Fibroblast of mammary gland (primary cell): ENCODE data around the gene TSPAN12.
A peak's percentile ranks its signal among the peaks of the same experiment; 100 is the strongest.

Source experiments
- DNase-seq: peaks from one replicate; pipeline ENCODE4 v3.0.0-alpha.2; 2010; ENCODE audit warnings: low read depth
- H3K4me3 ChIP-seq: 2 replicates; pipeline ENCODE4 v1.5.1; 2011; ENCODE audit warnings: low read depth, mild to moderate bottlenecking, low read length, moderate library complexity; ENCODE audit not compliant: control insufficient read depth
- TF ChIP-seq, protein P1 (sequence below): conservative IDR thresholded peaks from 2 replicates; pipeline ENCODE4 v1.5.1; 2011; ENCODE audit warnings: low read depth, low read length, inconsistent platforms; ENCODE audit not compliant: control insufficient read depth, insufficient read depth

TSPAN12 gene

DNA sequence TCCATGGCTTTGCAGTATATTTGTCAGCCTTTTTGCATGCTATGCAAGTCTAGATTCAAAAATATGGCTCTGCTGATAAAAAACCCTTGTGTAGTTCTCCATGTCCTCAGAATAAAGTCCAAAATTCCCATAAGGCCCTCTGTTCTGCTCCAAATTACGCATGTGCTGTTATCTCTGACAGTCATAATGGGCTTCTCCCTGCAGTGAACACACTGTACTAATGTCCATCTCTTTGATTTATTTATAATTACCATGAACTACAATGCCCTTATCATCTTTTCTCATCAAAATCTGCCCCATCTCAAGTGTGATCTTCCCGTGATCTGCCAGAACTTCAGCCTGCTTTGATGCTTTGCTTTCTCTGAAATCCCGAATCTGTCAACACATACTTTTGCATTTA lies 87.7 kb downstream of the TSPAN12 start:
- TF ChIP-seq, protein P1, sequence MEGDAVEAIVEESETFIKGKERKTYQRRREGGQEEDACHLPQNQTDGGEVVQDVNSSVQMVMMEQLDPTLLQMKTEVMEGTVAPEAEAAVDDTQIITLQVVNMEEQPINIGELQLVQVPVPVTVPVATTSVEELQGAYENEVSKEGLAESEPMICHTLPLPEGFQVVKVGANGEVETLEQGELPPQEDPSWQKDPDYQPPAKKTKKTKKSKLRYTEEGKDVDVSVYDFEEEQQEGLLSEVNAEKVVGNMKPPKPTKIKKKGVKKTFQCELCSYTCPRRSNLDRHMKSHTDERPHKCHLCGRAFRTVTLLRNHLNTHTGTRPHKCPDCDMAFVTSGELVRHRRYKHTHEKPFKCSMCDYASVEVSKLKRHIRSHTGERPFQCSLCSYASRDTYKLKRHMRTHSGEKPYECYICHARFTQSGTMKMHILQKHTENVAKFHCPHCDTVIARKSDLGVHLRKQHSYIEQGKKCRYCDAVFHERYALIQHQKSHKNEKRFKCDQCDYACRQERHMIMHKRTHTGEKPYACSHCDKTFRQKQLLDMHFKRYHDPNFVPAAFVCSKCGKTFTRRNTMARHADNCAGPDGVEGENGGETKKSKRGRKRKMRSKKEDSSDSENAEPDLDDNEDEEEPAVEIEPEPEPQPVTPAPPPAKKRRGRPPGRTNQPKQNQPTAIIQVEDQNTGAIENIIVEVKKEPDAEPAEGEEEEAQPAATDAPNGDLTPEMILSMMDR = no peak
- no peak for DNase-seq

DNA sequence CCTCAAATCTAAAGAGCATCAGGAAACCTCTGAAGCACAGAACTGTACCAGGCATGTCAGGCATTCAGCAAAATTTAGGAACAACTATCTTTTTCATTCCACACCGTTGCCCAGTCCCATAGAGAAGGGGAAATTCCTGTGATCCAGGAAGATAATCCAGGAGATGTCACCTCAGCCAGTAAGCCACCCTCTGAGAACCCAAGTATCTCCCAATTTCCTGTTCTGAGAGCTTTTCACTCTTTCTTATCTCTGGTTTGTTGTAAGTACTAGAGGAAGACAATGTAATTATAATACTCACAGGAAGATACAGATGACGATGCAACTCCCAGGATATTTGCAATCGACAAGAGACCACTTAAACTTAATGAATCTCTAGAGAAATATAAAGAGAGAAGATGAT lies 97.1 kb downstream of the TSPAN12 start:
- H3K4me3 ChIP-seq = no peak overlapping the region
- no peak for DNase-seq
- TF ChIP-seq, protein P1 = no peak

More for the DNA sequence above, 87.7 kb downstream of the TSPAN12 start:
- H3K4me3 ChIP-seq = no peak overlapping the region

DNA sequence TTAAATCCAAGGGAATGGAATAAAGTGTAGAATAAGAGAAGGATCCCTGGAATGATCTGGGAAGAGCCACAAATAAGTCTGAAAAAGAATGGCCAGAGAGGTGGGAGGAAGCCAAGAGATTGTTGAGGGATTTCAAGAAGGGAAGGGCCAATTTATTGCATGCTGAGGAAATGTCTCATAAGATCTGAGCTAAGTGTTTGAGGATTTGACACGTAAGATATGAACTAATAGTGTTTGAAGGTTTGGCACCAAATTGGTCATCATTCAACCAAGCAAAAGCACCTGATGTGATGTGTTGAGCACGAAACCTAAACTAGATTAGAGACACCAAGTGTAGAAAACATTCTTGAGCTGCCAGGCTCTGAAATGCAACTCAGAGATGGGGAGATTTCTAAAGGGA lies 97.9 kb downstream of the TSPAN12 start:
- TF ChIP-seq, protein P1 = no peak
- DNase-seq = no peak

DNA sequence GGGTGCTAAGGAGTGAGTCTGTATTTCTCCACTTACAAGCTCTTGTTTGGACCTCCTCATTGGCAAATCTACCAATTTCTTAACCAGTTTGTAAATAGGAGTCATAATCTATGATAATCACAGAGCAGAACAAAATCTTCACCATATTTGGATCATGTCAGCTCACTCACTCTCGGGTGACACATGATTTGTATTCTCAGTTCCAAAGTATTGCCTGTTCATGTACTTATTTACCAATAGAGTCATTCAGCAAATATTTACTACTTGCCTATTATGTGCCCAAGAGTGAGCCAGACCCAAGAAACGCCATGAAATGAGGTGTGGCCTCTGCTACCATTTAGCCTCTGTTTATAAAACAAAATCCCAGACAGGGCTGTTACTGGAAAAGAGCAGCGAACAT lies 114.8 kb downstream of the TSPAN12 start:
- TF ChIP-seq, protein P1 = no peak
- no peak overlapping the region for H3K4me3 ChIP-seq
- no peak for DNase-seq

More for the DNA sequence above, 97.9 kb downstream of the TSPAN12 start:
- no peak overlapping the region for H3K4me3 ChIP-seq

DNA sequence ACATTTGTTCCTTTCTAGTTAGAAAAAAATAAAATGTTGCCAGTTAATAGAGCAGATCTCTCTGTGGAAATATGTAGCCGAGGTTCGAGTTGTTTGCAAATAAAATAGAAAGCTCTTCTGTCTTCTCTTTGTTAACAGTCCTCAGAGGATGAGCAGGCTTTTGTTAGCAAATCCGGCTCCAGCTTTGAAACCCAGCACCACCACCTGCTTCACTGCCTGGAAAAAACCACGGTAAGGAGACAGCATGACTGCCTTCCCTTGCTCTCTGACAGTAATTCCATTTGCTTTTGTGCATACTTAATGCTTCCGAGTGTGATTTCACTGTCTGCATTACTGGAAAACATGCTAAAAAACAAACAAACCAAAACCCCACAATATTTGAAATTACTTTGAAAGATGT lies 115.6 kb downstream of the TSPAN12 start:
- no peak for DNase-seq
- TF ChIP-seq, protein P1 = no peak
- H3K4me3 ChIP-seq = no peak overlapping the region

DNA sequence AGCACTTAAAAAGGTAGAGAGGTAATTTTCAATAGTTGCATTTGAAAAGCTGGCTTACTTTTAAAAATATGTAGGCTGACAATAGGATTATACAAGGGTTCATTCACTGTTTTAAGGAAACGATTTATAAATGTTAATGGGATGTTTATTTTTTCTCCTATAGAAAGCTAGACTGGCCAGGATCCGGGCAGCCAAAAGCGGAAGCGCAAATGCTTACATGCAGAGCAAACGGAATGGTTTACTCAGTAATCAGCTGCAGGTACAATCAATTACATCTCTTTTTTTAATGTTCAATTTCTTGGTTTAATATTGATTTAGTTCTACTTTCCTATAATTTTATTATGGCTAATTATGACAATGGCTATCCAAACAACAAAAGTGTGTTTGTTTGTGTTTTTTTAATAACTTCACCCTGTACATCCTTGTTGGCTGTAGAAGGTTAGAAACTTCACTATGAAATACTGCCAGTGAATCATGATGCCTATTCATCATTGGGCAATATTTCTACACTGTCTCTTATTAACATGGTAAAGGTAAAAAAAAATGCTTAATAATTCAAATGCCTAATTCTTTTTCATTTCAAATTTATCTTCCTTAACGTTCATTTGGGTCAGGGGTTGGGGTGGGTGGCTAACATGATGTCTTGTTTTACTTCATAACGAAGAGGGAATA lies 116.4 kb downstream of the TSPAN12 start:
- TF ChIP-seq, protein P1 = no peak
- H3K4me3 ChIP-seq = no peak overlapping the region
- no peak for DNase-seq

DNA sequence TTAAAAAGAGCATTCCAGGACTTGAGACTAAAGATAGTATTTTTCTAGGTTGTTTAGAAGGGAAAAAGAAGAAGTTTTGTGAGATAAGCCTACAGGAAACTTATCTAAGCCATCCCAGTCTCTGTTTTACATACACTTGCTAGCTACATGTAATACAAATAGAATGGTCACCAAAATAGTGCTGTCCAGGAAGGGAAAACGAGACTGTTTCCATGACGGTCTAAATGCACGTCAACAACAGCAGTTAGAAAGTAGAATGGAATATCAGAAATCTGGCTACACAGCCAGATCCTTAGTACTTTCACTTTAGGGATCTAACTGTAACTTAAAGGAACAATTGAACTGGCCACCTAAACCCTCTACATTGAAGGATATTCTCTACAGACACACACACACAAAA lies 117.6 kb downstream of the TSPAN12 start:
- TF ChIP-seq, protein P1 = no peak
- DNase-seq = peak; percentile 41
- no peak overlapping the region for H3K4me3 ChIP-seq
